WERI-Rb-1 (cell line): ENCODE measurements around the gene CDK5RAP2.
"Not testable (repeated sequence)": the region's sequence is repeated elsewhere in the genome, so short reads cannot be mapped to it uniquely, and the experiment has no call there.

Experiments used
- DNase-seq: peaks from one replicate; pipeline ENCODE4 v3.0.0-alpha.2; 2020
- H3K27ac ChIP-seq: fragments of 250-450 bp; sonication (Bioruptor Pico); 2 replicates; pipeline ENCODE4 v1.5.1; 2020; ENCODE audit warnings: mild to moderate bottlenecking, moderate library complexity
- H3K27me3 ChIP-seq: fragments of 250-450 bp; sonication (Bioruptor Pico); 2 replicates; pipeline ENCODE4 v1.5.1; 2021; ENCODE audit warnings: mild to moderate bottlenecking, low read depth, moderate library complexity; ENCODE audit not compliant: insufficient read depth, severe bottlenecking
- H3K36me3 ChIP-seq: fragments of 250-450 bp; sonication (Bioruptor Pico); 2 replicates; pipeline ENCODE4 v1.5.1; 2020; ENCODE audit warnings: mild to moderate bottlenecking, moderate library complexity
- H3K4me3 ChIP-seq: 2 replicates; pipeline ENCODE4 v1.5.1; 2011; ENCODE audit warnings: low read depth, mild to moderate bottlenecking, control low read depth, low read length
- H3K9me3 ChIP-seq: fragments of 250-450 bp; sonication (Bioruptor Pico); 2 replicates; pipeline ENCODE4 v1.5.1; 2021; ENCODE audit warnings: mild to moderate bottlenecking, moderate library complexity; ENCODE audit not compliant: severe bottlenecking
- CTCF ChIP-seq: IDR thresholded peaks from 2 replicates; pipeline ENCODE4 v1.5.1; 2011; ENCODE audit warnings: low read depth, mild to moderate bottlenecking, control low read depth, inconsistent platforms, low read length

The CDK5RAP2 gene

DNA sequence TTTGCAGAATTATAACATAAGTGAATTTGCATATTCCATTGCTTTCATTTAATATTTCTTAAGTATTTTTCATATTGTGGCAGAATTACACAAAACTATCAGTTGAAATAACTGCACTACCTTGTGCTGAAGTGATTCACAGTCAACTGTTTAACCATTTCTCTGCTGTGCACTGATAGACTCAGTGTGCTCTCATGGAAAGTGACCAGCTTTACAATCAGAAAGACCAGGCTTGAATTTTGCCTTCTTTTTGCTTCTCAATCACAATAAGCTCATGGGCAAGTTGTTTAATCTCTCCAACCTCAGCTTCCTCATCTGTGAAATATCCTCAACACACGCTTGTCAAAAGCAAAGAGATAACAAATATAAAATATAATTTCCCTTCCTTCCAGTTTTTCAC is 18.3 kb downstream of the CDK5RAP2 start:
- Histone ChIP-seq H3K27ac (no peak overlapping the region), H3K36me3 (peaks cover 78% of the 10 kb centered on the region), H3K27me3 (no peaks in the 10 kb centered on the region), H3K4me3 (no peak overlapping the region), H3K9me3 (no peaks in the 10 kb centered on the region)
- TF ChIP-seq CTCF, result no peak
- no peak for DNase-seq

- DNase-seq, result no peak
- H3K27me3 ChIP-seq, result no peaks in the 10 kb centered on the region
- no peak for TF ChIP-seq CTCF
Measured at GRCh38 chr9:120559546-120559945, 20.4 kb downstream of the CDK5RAP2 start.

DNA sequence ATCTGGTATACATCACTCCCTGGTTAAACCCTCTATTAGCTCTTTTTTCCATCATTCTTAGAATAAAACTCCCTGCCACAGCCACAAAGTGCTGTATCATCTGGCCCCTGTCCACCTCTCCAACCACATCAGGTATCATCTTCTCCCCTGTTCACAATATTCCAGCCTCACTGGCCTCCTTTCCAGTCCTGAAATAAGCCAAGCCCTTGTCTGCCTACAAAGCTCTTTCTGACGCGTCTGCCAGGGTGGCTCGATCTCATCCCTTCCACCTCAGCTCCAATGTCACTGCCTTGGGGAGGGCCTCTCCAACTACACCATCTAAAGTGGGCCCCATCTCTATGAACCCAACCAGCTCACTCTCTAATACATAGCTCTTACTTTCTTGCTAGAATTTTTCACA is 21.5 kb downstream of the CDK5RAP2 start:
- H3K27ac ChIP-seq, result no peak overlapping the region
- TF ChIP-seq CTCF, result no peak
- DNase-seq, result no peak
- peaks cover 68% of the 10 kb centered on the region for H3K36me3 ChIP-seq
- no peaks in the 10 kb centered on the region for H3K9me3 ChIP-seq
- no peak overlapping the region for H3K4me3 ChIP-seq
- H3K27me3 ChIP-seq, result no peaks in the 10 kb centered on the region

More at GRCh38 chr9:120559546-120559945, 20.4 kb downstream of the CDK5RAP2 start:
- H3K4me3 ChIP-seq, result no peak overlapping the region
- no peak overlapping the region for H3K27ac ChIP-seq
- peaks cover 73% of the 10 kb centered on the region for H3K36me3 ChIP-seq
- no peaks in the 10 kb centered on the region for H3K9me3 ChIP-seq

DNA sequence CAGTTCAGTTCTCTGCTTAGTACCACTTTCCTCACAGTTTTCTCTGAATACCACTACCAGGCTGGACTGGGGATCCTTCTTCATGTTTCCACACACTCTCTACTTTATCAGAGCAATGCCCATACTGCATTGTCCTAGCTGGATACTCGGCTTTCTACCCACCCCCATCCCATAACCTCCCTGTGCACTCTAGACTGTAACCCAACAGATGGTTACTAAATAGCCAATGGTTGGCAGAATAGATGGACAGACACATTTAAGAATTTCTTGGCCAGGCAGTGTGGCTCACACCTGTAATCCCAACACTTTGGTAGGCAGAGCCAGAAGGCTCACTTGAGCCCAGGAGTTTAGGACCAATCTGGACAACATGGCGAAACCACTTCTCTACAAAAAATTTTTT is 22.8 kb downstream of the CDK5RAP2 start:
- no peak overlapping the region for H3K4me3 ChIP-seq
- no peak overlapping the region for H3K27ac ChIP-seq
- H3K27me3 ChIP-seq, result no peaks in the 10 kb centered on the region
- no peak for DNase-seq
- peaks cover 64% of the 10 kb centered on the region for H3K36me3 ChIP-seq
- no peaks in the 10 kb centered on the region for H3K9me3 ChIP-seq
- TF ChIP-seq CTCF, result no peak

DNA sequence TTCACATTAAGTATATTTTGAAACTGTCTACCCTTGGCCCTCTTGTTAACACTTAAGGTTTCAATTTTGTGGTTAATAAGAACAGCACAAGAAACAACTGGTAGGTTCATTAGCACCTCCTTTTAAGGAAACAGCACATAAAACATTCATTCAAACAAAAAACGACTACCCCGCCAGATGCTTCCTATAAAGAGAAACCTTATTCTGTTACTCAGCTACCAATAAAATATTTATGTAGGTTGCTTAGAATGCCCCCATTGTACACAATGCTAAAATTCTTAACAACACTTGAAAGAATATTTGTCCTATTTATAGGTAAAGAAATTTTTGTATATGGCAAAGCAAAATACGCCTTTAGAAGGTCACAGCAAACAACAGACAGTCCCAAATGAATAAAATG is 23.2 kb downstream of the CDK5RAP2 start:
- Histone ChIP-seq H3K27ac (no peak overlapping the region), H3K4me3 (no peak overlapping the region), H3K27me3 (no peaks in the 10 kb centered on the region), H3K9me3 (no peaks in the 10 kb centered on the region), H3K36me3 (peaks cover 60% of the 10 kb centered on the region)
- no peak for DNase-seq
- no peak for TF ChIP-seq CTCF

DNA sequence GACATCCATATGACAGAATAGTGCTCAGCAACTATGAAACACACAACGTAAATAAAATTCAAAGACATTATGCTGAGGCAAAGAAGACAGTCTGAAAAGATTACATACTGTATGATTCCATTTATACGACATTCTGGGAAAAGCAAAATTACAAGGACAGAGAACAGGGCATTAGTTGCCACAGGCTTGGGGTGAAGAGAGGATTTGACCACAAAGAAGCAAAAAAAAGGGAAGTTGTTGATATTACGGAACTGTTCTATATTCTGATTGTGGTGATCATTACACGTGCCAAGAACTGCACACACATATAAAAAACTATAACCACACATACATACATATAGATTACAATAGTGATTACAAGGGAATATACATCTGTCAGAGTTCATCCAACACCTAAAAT is 24.1 kb downstream of the CDK5RAP2 start:
- Histone ChIP-seq H3K36me3 (peaks cover 61% of the 10 kb centered on the region), H3K9me3 (no peaks in the 10 kb centered on the region), H3K27me3 (no peaks in the 10 kb centered on the region), H3K27ac (no peak overlapping the region), H3K4me3 (no peak overlapping the region)
- no peak for TF ChIP-seq CTCF
- DNase-seq, result no peak

DNA sequence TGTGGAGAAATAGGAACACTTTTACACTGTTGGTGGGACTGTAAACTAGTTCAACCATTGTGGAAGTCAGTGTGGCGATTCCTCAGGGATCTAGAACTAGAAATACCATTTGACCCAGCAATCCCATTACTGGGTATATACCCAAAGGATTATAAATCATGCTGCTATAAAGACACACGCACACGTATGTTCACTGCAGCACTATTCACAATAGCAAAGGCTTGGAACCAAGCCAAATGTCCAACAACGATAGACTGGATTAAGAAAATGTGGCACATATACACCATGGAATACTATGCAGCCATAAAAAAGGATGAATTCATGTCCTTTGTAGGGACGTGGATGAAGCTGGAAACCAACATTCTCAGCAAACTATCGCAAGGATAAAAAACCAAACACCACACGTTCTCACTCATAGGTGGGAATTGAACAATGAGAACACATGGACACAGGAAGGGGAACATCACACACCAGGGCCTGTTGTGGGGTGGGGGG is 27.7 kb downstream of the CDK5RAP2 start:
- not testable (repeated sequence) for DNase-seq, H3K9me3 ChIP-seq, H3K4me3 ChIP-seq, H3K27me3 ChIP-seq, H3K27ac ChIP-seq
- peaks cover 75% of the 10 kb centered on the region for H3K36me3 ChIP-seq
